Activated naive CD4-positive, alpha-beta T cell treated with anti-CD3 and anti-CD28 coated beads for 36 hours (primary cell): ENCODE measurements around the gene CCM2. TPM values are rescaled to one million over a fixed set of nuclear protein-coding genes. Genes with fewer than 3 reads are reported as not detected.

ENCODE experiments used
- CTCF ChIA-PET: fragments of 350-600 bp; sonication (Branson Sonifier 250); formaldehyde crosslinking; loops from one replicate; lab custom pipeline; 2021; ENCODE audit warnings: antibody characterized with exemption; lab: Charles Lee
- DNase-seq: peaks from one replicate; pipeline ENCODE4 v3.0.0-alpha.2; 2020
- H3K27ac Mint-ChIP-seq: one replicate; pipeline ENCODE4 v1.8.0; 2021; ENCODE audit warnings: mild to moderate bottlenecking, mixed read lengths
- H3K27me3 Mint-ChIP-seq: one replicate; pipeline ENCODE4 v1.8.0; 2021; ENCODE audit warnings: low read depth, mixed read lengths
- H3K36me3 Mint-ChIP-seq: one replicate; pipeline ENCODE4 v1.8.0; 2021; ENCODE audit warnings: low read depth, mixed read lengths
- H3K4me1 Mint-ChIP-seq: one replicate; pipeline ENCODE4 v1.8.0; 2021; ENCODE audit warnings: low read depth, mixed read lengths
- H3K4me3 Mint-ChIP-seq: one replicate; pipeline ENCODE4 v1.8.0; 2021; ENCODE audit warnings: mild to moderate bottlenecking, moderate library complexity, mixed read lengths
- H3K9me3 Mint-ChIP-seq: one replicate; pipeline ENCODE4 v1.8.0; 2021; ENCODE audit warnings: mixed read lengths
- intact Hi-C: fragments of 100-400 bp; cut with micrococcal nuclease; formaldehyde crosslinking; loops from one replicate; pipeline ENCODE4 v1.15.1; 2023
- total RNA-seq, 2 experiments: library from RNA; stranded (reverse); gene quantifications; one replicate each; pipeline ENCODE4 v1.2.3, GENCODE V29; 2021

CCM2 gene
- total RNA-seq, 2 experiments from 2014 or later, result 87.9 to 88.3 TPM

GRCh38 chr7:45065031-45065995 lies 65.3 kb downstream of the CCM2 start:
- CTCF ChIA-PET, result no interaction called here
- H3K9me3 Mint-ChIP-seq, result no peaks in the 10 kb centered on the region
- no peak overlapping the region for H3K4me3 Mint-ChIP-seq
- no peak overlapping the region for H3K27ac Mint-ChIP-seq
- intact Hi-C loops, result no loop called here
- H3K36me3 Mint-ChIP-seq, result peaks cover 28% of the 10 kb centered on the region
- H3K4me1 Mint-ChIP-seq, result peaks cover 19% of the 10 kb centered on the region
- no peak for DNase-seq
- H3K27me3 Mint-ChIP-seq, result no peaks in the 10 kb centered on the region

- Mint-ChIP-seq H3K27me3 (no peaks in the 10 kb centered on the region), H3K36me3 (peaks cover 27% of the 10 kb centered on the region), H3K27ac (no peak overlapping the region), H3K4me3 (no peak overlapping the region), H3K9me3 (no peaks in the 10 kb centered on the region), H3K4me1 (peaks cover 10% of the 10 kb centered on the region)
- CTCF ChIA-PET, result interaction anchor here (0.5 to 0.7 kb wide), 2 partner anchors 38 to 102 kb away, joined by 3 to 4 read pairs; no protein-coding TSS in a partner anchor
- no peak for DNase-seq
- intact Hi-C loops, result no loop called here
Measured at GRCh38 chr7:45066409-45066808, 66.4 kb downstream of the CCM2 start.

DNA sequence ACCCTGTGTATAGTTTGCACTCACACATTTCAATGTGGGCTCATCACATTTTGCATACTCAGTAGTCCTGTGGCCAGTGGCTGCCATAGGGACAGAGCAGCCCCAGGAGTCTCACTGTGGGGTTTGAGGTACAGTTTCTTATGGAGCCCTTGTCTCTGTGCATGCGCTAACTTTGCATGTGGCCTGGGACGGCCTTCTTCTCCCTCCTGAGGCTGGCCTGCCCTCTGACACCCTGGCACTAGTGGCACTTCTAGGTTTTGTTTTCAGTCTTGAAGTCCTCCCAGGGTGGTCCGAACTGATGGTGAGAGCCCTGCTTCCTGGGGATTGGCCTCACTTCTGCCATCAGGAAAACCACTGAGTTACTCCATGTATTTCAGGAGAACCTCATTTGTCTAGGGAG lies 67.6 kb downstream of the CCM2 start:
- Mint-ChIP-seq H3K9me3 (no peaks in the 10 kb centered on the region), H3K27me3 (no peaks in the 10 kb centered on the region), H3K4me1 (peaks cover 2% of the 10 kb centered on the region), H3K4me3 (no peak overlapping the region), H3K36me3 (peaks cover 23% of the 10 kb centered on the region), H3K27ac (no peak overlapping the region)
- intact Hi-C loops, result no loop called here
- CTCF ChIA-PET, result interaction anchor here (1.7 kb wide), 1 partner anchor 93 kb away, joined by 5 read pairs; no protein-coding TSS in a partner anchor
- DNase-seq, result no peak

DNA sequence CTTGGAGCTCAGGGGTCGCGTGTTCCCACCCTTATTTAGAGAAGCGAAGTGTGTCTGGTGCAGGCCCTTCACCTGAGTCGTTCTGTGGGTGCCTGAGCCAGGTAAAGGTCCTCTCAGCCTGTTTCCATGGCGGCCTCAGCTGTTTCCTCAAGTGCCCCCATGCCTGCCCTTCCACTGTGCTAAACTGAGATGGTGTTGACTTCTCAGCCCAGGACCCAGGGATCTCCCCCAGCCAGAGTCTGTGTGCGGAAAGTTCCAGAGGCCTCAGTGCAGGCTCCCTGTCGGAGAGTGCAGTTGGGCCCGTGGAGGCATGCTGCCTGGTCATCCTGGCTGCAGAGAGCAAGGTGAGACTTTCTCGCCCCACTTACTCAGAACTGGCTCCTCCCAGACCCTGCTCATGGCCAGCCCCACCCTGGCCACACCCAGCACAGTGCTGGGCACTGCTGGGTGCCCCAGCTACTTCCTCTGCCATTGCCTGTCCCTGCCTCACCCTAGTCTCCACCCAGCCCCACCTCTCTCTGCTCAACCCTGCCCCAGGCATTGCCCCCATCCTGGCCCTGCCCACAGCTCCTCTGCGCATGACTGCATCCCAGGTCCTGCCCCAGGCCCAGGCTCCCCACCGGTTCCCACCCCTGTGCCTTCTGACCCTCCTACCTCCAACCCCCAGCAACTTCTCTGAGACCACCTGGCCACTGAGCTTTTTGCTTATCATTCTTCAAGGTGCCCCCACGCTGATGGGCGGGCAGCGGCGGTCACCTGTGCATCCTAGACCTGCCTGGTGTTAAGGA lies 68.4 kb downstream of the CCM2 start:
- no peak for DNase-seq
- intact Hi-C loops, result no loop called here
- H3K27me3 Mint-ChIP-seq, result no peaks in the 10 kb centered on the region
- no peaks in the 10 kb centered on the region for H3K4me1 Mint-ChIP-seq
- no peak overlapping the region for H3K4me3 Mint-ChIP-seq
- no peak overlapping the region for H3K27ac Mint-ChIP-seq
- no peaks in the 10 kb centered on the region for H3K9me3 Mint-ChIP-seq
- CTCF ChIA-PET, result interaction anchor here (1.7 kb wide), 1 partner anchor 94 kb away, joined by 5 read pairs; no protein-coding TSS in a partner anchor
- H3K36me3 Mint-ChIP-seq, result peaks cover 28% of the 10 kb centered on the region

DNA sequence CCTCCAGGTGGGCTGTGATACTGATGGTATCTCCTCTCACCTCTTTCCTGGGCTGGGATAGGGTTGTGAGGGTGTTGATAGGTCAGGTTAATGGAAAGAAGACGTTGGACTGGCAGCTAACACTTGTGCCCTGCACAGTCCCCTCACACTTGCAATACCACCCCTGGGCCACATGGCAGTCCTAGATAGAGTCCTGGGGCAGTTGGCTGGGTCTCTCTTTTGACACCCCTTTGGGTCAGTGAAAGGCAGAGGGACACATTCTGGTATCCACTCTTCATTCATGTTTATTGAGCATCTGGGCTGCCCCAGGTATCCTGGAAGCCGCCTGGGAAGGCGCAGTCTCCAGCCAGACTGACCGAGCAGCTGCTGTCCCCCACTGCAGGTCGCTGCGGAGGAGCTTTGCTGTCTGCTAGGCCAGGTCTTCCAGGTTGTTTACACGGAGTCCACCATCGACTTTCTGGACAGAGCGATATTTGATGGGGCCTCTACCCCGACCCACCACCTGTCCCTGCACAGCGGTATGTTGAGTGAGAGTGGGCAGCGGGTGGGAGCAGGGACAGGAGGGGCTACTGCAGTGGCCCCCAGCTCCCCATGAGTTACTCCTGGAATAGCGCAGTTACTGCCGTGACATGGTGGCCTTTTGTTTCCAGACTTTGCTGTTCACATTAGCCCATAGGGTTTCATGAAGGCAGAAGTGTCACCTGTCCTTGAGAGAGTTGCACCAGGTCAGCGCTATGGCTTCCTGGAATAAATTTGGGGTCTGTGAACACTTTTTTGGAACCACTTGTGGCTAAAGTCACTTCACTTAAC lies 69.6 kb downstream of the CCM2 start:
- Mint-ChIP-seq H3K27ac (no peak overlapping the region), H3K4me1 (no peaks in the 10 kb centered on the region), H3K4me3 (no peak overlapping the region), H3K9me3 (no peaks in the 10 kb centered on the region), H3K27me3 (no peaks in the 10 kb centered on the region), H3K36me3 (peaks cover 25% of the 10 kb centered on the region)
- intact Hi-C loops, result no loop called here
- CTCF ChIA-PET, result interaction anchor here (1.3 to 1.7 kb wide), 3 partner anchors 66 to 95 kb away, joined by 3 to 5 read pairs (median 5); no protein-coding TSS in a partner anchor
- DNase-seq, result no peak

DNA sequence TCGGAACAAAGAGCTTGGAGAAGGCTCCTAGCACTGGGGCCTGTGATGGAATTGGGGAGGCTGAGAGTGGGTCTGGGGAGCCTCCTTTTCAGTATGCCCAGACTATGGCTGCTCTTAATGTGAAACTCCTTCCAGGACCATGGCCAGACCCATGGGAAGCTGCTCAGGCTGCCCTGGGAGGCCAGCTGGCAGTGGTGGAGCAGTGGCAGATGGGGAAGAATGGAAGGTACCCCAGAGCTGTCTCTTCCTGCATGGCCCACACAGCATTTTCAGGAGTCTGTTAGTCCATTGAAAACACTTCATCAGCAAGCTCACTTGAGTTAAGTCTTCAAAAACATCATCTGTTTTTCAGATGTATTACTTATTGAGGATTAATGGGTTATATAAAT lies 70.2 kb downstream of the CCM2 start:
- Mint-ChIP-seq H3K36me3 (peaks cover 28% of the 10 kb centered on the region), H3K4me3 (no peak overlapping the region), H3K9me3 (no peaks in the 10 kb centered on the region), H3K27ac (no peak overlapping the region), H3K27me3 (no peaks in the 10 kb centered on the region), H3K4me1 (no peaks in the 10 kb centered on the region)
- CTCF ChIA-PET, result interaction anchor here (1.3 kb wide), 2 partner anchors 65 to 67 kb away, joined by 3 to 5 read pairs; no protein-coding TSS in a partner anchor
- intact Hi-C loops, result no loop called here
- DNase-seq, result no peak

GRCh38 chr7:45071528-45071927 lies 71.5 kb downstream of the CCM2 start:
- H3K27ac Mint-ChIP-seq, result no peak overlapping the region
- no peak overlapping the region for H3K4me3 Mint-ChIP-seq
- H3K4me1 Mint-ChIP-seq, result no peaks in the 10 kb centered on the region
- H3K9me3 Mint-ChIP-seq, result no peaks in the 10 kb centered on the region
- CTCF ChIA-PET, result interaction anchor here (1.0 kb wide), 1 partner anchor 98 kb away, joined by 4 read pairs; no protein-coding TSS in a partner anchor
- no peak for DNase-seq
- peaks cover 27% of the 10 kb centered on the region for H3K36me3 Mint-ChIP-seq
- intact Hi-C loops, result no loop called here
- H3K27me3 Mint-ChIP-seq, result no peaks in the 10 kb centered on the region

- CTCF ChIA-PET, result interaction anchor here (1.0 kb wide), 1 partner anchor 98 kb away, joined by 4 read pairs; no protein-coding TSS in a partner anchor
- H3K4me3 Mint-ChIP-seq, result no peak overlapping the region
- no peaks in the 10 kb centered on the region for H3K9me3 Mint-ChIP-seq
- intact Hi-C loops, result no loop called here
- H3K27ac Mint-ChIP-seq, result peak overlapping the region; percentile 32
- no peaks in the 10 kb centered on the region for H3K27me3 Mint-ChIP-seq
- H3K4me1 Mint-ChIP-seq, result no peaks in the 10 kb centered on the region
- H3K36me3 Mint-ChIP-seq, result peaks cover 32% of the 10 kb centered on the region
- DNase-seq, result no peak
Measured at GRCh38 chr7:45072131-45073030, 72.4 kb downstream of the CCM2 start.

- no peak for DNase-seq
- Mint-ChIP-seq H3K9me3 (no peaks in the 10 kb centered on the region), H3K36me3 (peaks cover 32% of the 10 kb centered on the region), H3K4me3 (no peak overlapping the region), H3K27me3 (no peaks in the 10 kb centered on the region), H3K27ac (peak overlapping the region; percentile 32), H3K4me1 (no peaks in the 10 kb centered on the region)
- intact Hi-C loops, result no loop called here
- CTCF ChIA-PET, result no interaction called here
Measured at GRCh38 chr7:45073031-45073785, 73.2 kb downstream of the CCM2 start.

DNA sequence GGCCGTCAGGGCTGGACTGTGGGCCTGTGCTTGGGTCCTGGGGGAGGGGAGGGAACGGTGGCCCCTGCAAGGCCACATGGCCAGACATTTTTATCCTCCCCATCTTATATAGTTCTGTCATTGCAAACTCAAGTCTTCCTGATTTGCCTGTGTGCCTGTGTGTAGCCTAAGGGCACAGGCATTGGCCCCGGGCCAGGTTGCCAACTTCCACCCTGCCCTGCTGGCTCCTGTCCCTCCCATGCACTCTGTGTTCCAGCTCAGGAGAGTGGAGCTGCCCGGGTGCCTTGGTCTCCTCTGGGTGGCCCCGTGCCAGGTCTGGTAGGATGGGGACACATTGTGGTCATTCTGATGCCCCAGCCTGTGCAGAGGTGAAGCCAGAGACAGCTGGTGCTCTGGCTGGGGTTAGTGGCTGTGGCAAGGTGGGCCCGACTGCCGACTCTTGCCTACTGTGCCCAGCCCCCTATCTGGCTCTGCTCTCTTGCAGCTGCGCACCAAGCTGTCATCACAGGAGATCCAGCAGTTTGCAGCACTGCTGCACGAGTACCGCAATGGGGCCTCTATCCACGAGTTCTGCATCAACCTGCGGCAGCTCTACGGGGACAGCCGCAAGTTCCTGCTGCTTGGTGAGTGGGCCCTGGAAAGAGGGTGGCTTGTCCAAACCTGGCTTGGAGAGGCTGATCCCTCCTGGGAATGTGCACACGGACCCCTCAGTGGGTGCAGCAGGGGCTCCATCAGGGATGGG lies 74.0 kb downstream of the CCM2 start:
- DNase-seq, result no peak
- CTCF ChIA-PET, result no interaction called here
- intact Hi-C loops, result no loop called here
- no peaks in the 10 kb centered on the region for H3K4me1 Mint-ChIP-seq
- peak overlapping the region; percentile 56 for H3K27ac Mint-ChIP-seq
- no peak overlapping the region for H3K4me3 Mint-ChIP-seq
- H3K36me3 Mint-ChIP-seq, result peaks cover 26% of the 10 kb centered on the region
- no peaks in the 10 kb centered on the region for H3K9me3 Mint-ChIP-seq
- no peaks in the 10 kb centered on the region for H3K27me3 Mint-ChIP-seq
